Measurements from ENCODE around the gene SPOCK1. TPM values are rescaled to one million over a fixed set of nuclear protein-coding genes. Genes with fewer than 3 reads are reported as not detected.

SPOCK1 gene
- total and polyA plus RNA-seq, 8 donors = 0.46 to 15.6 (median 9.2) TPM

DNA sequence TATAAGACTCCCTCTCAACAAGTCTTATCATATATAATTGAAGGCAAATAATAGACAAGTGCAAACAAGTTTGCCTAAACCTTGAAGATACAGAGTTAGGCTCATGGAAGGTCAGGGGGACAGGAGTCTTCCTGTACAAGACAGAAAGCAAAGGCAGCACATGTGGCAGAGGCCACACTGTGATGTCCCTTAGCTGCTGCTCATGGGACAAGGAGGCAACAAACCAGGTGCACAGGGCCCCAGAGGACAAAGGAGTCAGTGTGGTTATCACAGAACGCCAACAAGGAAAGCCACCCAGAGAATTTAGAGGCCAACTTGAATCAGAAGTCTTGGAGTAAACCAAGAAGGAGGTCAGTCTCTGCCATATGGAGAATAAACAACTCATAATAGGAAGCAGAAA, 444.8 kb downstream of the SPOCK1 start:
- intact Hi-C loops (cut with DNase I; ENCODE audit: low total_unique reads) = no loop called here
- H3K36me3 ChIP-seq = no peaks in the 10 kb centered on the region
- no peaks in the 10 kb centered on the region for H3K27me3 ChIP-seq
- H3K27ac ChIP-seq = no peak overlapping the region
- DNase-seq = no peak
- TF ChIP-seq, protein P1, sequence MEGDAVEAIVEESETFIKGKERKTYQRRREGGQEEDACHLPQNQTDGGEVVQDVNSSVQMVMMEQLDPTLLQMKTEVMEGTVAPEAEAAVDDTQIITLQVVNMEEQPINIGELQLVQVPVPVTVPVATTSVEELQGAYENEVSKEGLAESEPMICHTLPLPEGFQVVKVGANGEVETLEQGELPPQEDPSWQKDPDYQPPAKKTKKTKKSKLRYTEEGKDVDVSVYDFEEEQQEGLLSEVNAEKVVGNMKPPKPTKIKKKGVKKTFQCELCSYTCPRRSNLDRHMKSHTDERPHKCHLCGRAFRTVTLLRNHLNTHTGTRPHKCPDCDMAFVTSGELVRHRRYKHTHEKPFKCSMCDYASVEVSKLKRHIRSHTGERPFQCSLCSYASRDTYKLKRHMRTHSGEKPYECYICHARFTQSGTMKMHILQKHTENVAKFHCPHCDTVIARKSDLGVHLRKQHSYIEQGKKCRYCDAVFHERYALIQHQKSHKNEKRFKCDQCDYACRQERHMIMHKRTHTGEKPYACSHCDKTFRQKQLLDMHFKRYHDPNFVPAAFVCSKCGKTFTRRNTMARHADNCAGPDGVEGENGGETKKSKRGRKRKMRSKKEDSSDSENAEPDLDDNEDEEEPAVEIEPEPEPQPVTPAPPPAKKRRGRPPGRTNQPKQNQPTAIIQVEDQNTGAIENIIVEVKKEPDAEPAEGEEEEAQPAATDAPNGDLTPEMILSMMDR (IDR thresholded peaks at IDR 0.05) = no peak
- TF ChIP-seq POLR2A (IDR thresholded peaks at IDR 0.05) = no peak
- TF ChIP-seq POLR2AphosphoS5 (IDR thresholded peaks at IDR 0.05) = no peak
- H3K4me1 ChIP-seq = no peaks in the 10 kb centered on the region
- no peaks in the 10 kb centered on the region for H3K9me3 ChIP-seq
- WGBS, 5 donors = 27 to 69% (median 52%) methylated on average over 1 of the region's 1 CpG
- H3K4me3 ChIP-seq = no peak overlapping the region

DNA sequence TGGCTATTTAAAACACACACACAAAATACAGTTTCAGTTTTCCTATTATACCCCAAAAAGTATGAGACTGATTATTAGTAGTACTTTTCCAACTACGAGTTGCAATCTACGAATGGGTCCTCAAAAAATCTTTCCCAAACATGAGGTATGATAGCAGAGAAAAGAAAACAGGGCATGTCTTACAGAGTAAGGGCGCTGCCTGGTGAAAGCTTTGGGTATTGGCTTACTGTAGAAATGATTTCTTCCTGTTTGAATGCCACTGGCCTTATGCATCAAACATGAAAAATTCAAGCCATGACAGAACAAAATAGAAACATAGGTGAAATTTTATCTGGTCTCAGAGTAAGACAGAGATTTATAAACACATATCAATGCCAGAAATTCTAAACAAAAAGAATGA, 448.0 kb downstream of the SPOCK1 start:
- Histone ChIP-seq H3K27ac (no peak overlapping the region), H3K36me3 (no peaks in the 10 kb centered on the region), H3K27me3 (no peaks in the 10 kb centered on the region), H3K4me1 (no peaks in the 10 kb centered on the region), H3K4me3 (no peak overlapping the region), H3K9me3 (no peaks in the 10 kb centered on the region)
- no peak for TF ChIP-seq EP300 (IDR thresholded peaks at IDR 0.05)
- 39 to 65% (median 54%) methylated on average over 3 of the region's 3 CpGs for WGBS, 5 donors
- DNase-seq = no peak
- intact Hi-C loops (cut with DNase I; ENCODE audit: low total_unique reads) = no loop called here

DNA sequence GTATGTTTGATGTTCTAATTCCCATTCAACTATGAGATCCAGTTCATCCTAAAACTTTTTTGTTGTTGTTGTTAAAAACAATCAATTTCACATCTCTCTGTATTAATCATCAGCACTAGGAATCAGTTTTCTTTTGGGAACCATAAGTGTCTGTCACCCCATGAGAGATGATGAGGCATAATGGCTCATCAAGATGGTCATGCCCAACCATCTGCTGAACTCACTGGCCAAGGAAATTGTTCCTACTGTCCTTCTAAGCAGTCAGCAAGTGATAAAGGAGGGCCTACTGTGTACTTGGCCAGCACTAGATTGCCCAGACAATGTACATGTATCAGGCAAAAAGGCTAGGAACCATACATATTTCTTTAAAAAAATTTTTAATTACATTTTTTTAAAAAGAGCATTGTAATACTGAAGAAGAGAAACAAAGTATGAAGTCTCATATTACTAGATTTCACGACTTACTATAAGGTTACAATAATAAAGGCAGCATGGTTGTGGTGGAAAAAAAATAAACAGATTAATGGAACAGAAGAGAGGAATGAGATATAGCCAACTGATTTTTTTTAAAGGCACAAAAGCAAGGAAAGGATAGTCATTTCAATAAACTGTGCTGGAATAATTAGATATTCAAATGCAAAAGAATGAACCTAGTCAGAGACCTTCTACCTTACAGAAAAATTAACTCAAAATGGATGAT, 458.3 kb downstream of the SPOCK1 start:
- DNase-seq = no peak
- no peaks in the 10 kb centered on the region for H3K36me3 ChIP-seq
- 38 to 58% (median 53%) methylated on average over 1 of the region's 1 CpG for WGBS, 5 donors
- H3K4me3 ChIP-seq = no peak overlapping the region
- peaks cover 0 to 21% (median 3%) of the 10 kb centered on the region in 3 donors for H3K27me3 ChIP-seq
- H3K4me1 ChIP-seq = no peaks in the 10 kb centered on the region
- H3K27ac ChIP-seq = no peak overlapping the region
- TF ChIP-seq POLR2AphosphoS5 (IDR thresholded peaks at IDR 0.05) = no peak
- intact Hi-C loops (cut with DNase I; ENCODE audit: low total_unique reads) = no loop called here
- peaks cover 0 to 24% (median 15%) of the 10 kb centered on the region in 4 donors for H3K9me3 ChIP-seq

DNA sequence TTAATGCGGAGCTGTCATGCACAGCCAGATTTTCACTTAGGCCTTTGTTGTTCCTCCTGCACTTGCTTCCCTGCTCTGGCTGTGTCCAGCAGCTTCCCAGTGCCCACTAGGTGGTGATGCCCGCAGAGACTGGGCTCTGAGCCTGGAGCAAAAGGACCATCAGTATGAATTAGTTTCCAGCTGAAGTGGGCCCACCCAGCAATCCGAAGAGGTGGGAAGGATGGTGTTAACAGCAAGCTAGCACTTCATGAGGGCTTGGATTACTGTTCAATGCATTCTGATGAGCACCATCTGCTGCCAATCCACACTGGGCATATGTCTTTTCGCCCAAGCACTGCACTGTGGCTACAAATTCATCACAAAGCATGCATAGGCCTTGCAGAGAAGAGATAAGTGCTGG, 459.1 kb downstream of the SPOCK1 start:
- H3K4me1 ChIP-seq = no peaks in the 10 kb centered on the region
- DNase-seq = no peak
- TF ChIP-seq POLR2A (IDR thresholded peaks at IDR 0.05) (no peak), POLR2AphosphoS5 (IDR thresholded peaks at IDR 0.05) (no peak), EP300 (IDR thresholded peaks at IDR 0.05) (no peak)
- TF ChIP-seq, protein P1 (IDR thresholded peaks at IDR 0.05) = no peak
- peaks cover 0 to 24% (median 15%) of the 10 kb centered on the region in 4 donors for H3K9me3 ChIP-seq
- H3K36me3 ChIP-seq = no peaks in the 10 kb centered on the region
- intact Hi-C loops (cut with DNase I; ENCODE audit: low total_unique reads) = no loop called here
- 78 to 86% (median 84%) methylated on average over 4 of the region's 4 CpGs for WGBS, 5 donors
- H3K4me3 ChIP-seq = no peak overlapping the region
- H3K27ac ChIP-seq = no peak overlapping the region
- H3K27me3 ChIP-seq = peaks cover 0 to 29% (median 3%) of the 10 kb centered on the region in 3 donors

DNA sequence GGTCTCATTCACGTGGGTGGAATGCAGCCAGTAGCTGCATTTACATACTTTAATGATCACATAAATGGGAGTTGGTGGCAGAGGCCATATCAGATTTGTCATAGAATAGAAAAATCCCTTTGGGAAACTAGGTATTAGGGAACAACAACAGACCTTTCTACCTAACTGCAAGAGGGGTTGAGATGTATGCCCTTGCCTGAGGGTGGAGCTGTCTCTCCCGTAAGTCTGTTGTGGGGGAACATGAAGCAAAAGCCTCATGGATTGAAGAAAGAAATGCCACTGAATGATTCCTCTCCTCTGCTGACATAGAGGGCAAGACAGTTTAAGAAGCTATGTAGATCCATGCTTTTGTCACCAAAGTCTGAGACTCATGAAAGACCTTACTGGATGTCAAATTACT, 461.3 kb downstream of the SPOCK1 start:
- TF ChIP-seq, protein P1 (IDR thresholded peaks at IDR 0.05) = no peak
- TF ChIP-seq EP300 (IDR thresholded peaks at IDR 0.05) (no peak), POLR2AphosphoS5 (IDR thresholded peaks at IDR 0.05) (no peak), POLR2A (IDR thresholded peaks at IDR 0.05) (no peak)
- Histone ChIP-seq H3K36me3 (no peaks in the 10 kb centered on the region), H3K27ac (no peak overlapping the region), H3K4me1 (no peaks in the 10 kb centered on the region), H3K27me3 (peaks cover 0 to 36% (median 3%) of the 10 kb centered on the region in 3 donors), H3K9me3 (peaks cover 0 to 12% (median 9%) of the 10 kb centered on the region in 4 donors), H3K4me3 (no peak overlapping the region)
- no peak for DNase-seq
- intact Hi-C loops (cut with DNase I; ENCODE audit: low total_unique reads) = no loop called here
- WGBS, 5 donors = 40 to 47% (median 44%) methylated on average over 2 of the region's 2 CpGs

Measured in stomach (tissue), 9 donors.